Pancreas (tissue), 10 donors: ENCODE measurements around the gene AMDHD2. TPM values are rescaled to one million over a fixed set of nuclear protein-coding genes. Genes with fewer than 3 reads are reported as not detected.

Experiments
- ATAC-seq, 4 donors: fragments of 200-7000 bp; cut with Tn5 transposase; one replicate each; pipeline versions ENCODE4 v1.8.0 to v1.9.1; 2020; ENCODE audit warnings: mild to moderate bottlenecking in 4 of 4, moderate library complexity in 4 of 4
- DNase-seq, 6 donors: peaks; one replicate each; pipeline ENCODE4 v3.0.0-alpha.2; 2020
- FAIRE-seq: peaks from 2 replicates; lab custom pipeline; 2012; peaks lifted over from hg19 to GRCh38; lab: Jason Lieb, UNC
- H3K27ac ChIP-seq, 4 donors: fragments of 200-600 bp; sonication (generic); 1 replicate in 3 of 4; 2 replicates in 1 of 4; pipeline versions ENCODE4 v1.5.0 to v1.8.0; 2020
- H3K27me3 ChIP-seq, 4 donors: fragments of 200-600 bp; one replicate each; pipeline ENCODE4 v1.8.0; 2021
- H3K36me3 ChIP-seq, 3 donors: fragments of 200-600 bp; sonication (generic) in 1 of 3; one replicate each; pipeline versions ENCODE4 v1.5.0 to v1.8.0; 2020 to 2021
- H3K4me1 ChIP-seq, 3 donors: fragments of 200-600 bp; one replicate each; pipeline ENCODE4 v1.8.0; 2021
- H3K4me3 ChIP-seq, 4 donors: fragments of 200-600 bp; sonication (generic) in 2 of 4; one replicate each; pipeline versions ENCODE4 v1.5.0 to v1.8.0; 2020 to 2021
- H3K9me3 ChIP-seq, 4 donors: fragments of 200-600 bp; one replicate each; pipeline ENCODE4 v1.8.0; 2021
- whole genome bisulfite sequencing, 2 donors: extraction: QIAGEN DNeasy Blood & Tissue Kit; methylation state at CpG; one replicate each; pipeline ENCODE4 v1.1.7; 2013; 5-methylcytosine and 5-hydroxymethylcytosine counted together
- intact Hi-C, 3 donors: fragments of 100-400 bp; cut with DNase I; formaldehyde crosslinking; loops; one replicate each; pipeline versions ENCODE4 v1.11.1 to v1.14.2; 2022
- polyA plus RNA-seq, 2 donors: library from polyadenylated mRNA; stranded (reverse); fragments of 200-250 nt; gene quantifications; one replicate each; pipeline ENCODE4 v1.2.3, GENCODE V29; 2013
- total RNA-seq, 6 donors: library from RNA; stranded (reverse); fragmentation: NEBNext Ultra II Directional in 4 of 6; extraction: Animal tissue kit (Norgen Biotek cat#: 25700) in 4 of 6; gene quantifications; one replicate each; pipeline versions ENCODE4 v1.2.1 to v1.2.4, GENCODE V29; 2021 to 2023
- TF ChIP-seq, protein P1 (sequence below), 4 donors: fragments of 200-600 bp; sonication (generic) in 3 of 4; IDR thresholded peaks; one replicate each; pipeline versions ENCODE4 v1.5.0 to v1.8.0; 2021; ENCODE audit warnings: antibody characterized with exemption in 4 of 4
- donor health status: healthy with polysubstance abuse.
- donor health status: DM: no; HTN: no; CAD: no; lungs with moderate emphysema.
- donor health status: DM: no; HTN: no; CAD: no.
- donor health status: control.
- donor health status: control.
- donor health status: Bipolar disorder and iron deficiency.
- donor health status: DM: yes; HTN: yes; CAD: no.
- donor health status: DM: no; HTN: no; CAD: no.
- donor health status: DM: no; HTN: no; CAD: no.
- donor health status: DM: yes; HTN: yes; CAD: no.

Gene AMDHD2
- total and polyA plus RNA-seq, 8 donors = 8.0 to 36.3 (median 12.7) TPM

DNA sequence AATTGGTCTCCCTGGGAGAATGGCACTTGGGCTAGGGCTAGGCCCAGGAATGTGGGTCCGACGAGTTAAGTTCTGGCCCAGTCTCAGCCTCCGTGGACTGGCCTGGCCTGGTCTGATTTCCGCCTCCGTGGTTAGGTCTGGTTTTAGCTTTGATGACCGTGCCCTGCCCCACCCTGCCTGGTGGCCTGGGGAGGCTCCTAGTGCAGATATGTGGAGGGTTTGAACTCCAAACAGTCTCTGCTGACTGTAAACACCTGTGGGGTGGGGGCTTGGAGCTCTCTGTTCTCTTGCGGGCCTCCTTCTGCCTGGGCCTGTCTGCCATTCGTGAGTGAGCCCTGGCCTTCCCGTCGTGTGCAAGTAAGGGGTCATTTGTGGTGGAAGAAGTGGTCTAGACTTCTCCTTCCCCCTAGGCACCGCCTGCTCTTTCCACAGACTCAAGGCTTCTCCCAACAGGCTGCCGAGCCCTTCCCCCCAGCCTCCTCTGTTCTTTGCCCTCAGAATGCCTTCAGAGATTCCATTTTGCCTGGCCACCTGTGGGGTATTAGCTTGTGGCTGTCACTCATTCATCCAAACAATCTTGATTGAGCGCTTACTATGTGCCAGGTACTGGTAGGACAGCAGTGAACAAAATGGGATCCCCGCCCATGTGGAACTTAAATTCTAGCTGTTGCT, 4.9 kb upstream of the AMDHD2 start:
- Histone ChIP-seq H3K4me1 (peaks cover 24 to 40% (median 40%) of the 10 kb centered on the region in 3 donors), H3K27me3 (no peaks in the 10 kb centered on the region), H3K36me3 (no peaks in the 10 kb centered on the region), H3K4me3 (peak overlapping the region; percentile 68 to 97 (median 81)), H3K27ac (peak overlapping the region; percentile 96 to 98 (median 96)), H3K9me3 (no peaks in the 10 kb centered on the region)
- no peak for ATAC-seq
- intact Hi-C loops = no loop called here
- WGBS, 2 donors = 10 to 15% methylated on average over 14 of the region's 14 CpGs
- DNase-seq = peak in 3 of 6 donors; percentile 18 to 63 (median 30)
- FAIRE-seq = no peak
- TF ChIP-seq, protein P1, sequence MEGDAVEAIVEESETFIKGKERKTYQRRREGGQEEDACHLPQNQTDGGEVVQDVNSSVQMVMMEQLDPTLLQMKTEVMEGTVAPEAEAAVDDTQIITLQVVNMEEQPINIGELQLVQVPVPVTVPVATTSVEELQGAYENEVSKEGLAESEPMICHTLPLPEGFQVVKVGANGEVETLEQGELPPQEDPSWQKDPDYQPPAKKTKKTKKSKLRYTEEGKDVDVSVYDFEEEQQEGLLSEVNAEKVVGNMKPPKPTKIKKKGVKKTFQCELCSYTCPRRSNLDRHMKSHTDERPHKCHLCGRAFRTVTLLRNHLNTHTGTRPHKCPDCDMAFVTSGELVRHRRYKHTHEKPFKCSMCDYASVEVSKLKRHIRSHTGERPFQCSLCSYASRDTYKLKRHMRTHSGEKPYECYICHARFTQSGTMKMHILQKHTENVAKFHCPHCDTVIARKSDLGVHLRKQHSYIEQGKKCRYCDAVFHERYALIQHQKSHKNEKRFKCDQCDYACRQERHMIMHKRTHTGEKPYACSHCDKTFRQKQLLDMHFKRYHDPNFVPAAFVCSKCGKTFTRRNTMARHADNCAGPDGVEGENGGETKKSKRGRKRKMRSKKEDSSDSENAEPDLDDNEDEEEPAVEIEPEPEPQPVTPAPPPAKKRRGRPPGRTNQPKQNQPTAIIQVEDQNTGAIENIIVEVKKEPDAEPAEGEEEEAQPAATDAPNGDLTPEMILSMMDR (IDR thresholded peaks at IDR 0.05) = no peak

DNA sequence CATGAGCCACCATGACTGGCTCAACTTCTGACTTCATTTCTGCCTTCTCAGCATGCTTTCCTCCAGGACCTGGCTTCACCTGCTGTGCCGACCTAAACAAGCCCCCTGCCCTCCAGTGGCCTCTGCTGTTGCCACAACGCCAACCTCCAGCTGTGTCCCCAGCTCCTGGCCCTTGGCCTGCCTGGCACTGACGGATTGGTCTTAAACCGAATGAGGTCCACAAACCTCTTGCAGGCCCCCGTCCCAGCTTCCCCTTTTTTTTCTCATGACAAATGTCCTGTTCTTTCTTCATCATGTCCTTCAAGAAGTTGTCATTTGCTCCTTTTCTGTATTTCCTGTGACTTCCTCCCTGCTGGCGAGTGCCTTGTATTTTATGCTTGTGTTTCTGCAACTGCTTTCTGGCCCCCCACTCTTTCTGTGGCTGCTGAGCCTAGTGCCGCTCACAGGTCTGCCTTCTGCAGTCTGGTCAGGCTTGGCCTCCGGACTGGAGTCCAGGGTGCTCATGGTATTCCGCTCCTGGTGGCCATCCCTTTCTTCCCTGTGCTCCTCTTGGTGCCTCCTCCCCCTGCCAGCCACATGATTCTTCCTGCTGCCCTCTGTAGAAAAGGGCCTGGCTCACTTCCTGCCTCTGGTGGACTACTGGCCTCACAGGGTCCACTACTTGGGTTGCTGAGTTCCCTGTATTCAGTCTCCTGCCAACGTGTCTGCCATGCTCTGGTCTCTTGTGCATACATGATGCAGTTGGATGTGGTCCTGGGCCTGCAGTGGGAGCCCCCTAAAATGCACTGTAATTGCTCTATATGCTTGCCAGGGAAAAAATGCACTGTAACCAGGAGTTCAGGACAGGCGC, 3.6 kb upstream of the AMDHD2 start:
- peak overlapping the region in 2 of 4 donors; percentile 8 to 91 for H3K4me3 ChIP-seq
- peak overlapping the region in 2 of 4 donors; percentile 96 for H3K27ac ChIP-seq
- H3K27me3 ChIP-seq = no peaks in the 10 kb centered on the region
- ATAC-seq = no peak
- intact Hi-C loops = no loop called here
- H3K36me3 ChIP-seq = no peaks in the 10 kb centered on the region
- TF ChIP-seq, protein P1 (IDR thresholded peaks at IDR 0.05) = no peak
- WGBS, 2 donors = 39 to 49% methylated on average over 11 of the region's 11 CpGs
- no peak for FAIRE-seq
- no peaks in the 10 kb centered on the region for H3K9me3 ChIP-seq
- peak in 3 of 6 donors; percentile 12 to 40 (median 37) for DNase-seq
- H3K4me1 ChIP-seq = peaks cover 24 to 44% (median 40%) of the 10 kb centered on the region in 3 donors

GRCh38 chr16:2517954-2518605, 2.1 kb upstream of the AMDHD2 start:
- no peak for ATAC-seq
- H3K4me1 ChIP-seq = peaks cover 15 to 38% (median 34%) of the 10 kb centered on the region in 3 donors

GRCh38 chr16:2518823-2519710, 1.1 kb upstream of the AMDHD2 start:
- FAIRE-seq = no peak

More at GRCh38 chr16:2517954-2518605, 2.1 kb upstream of the AMDHD2 start:
- H3K36me3 ChIP-seq = no peaks in the 10 kb centered on the region
- DNase-seq = peak in 2 of 6 donors; percentile 36 to 58
- WGBS, 2 donors = 62 to 66% methylated on average over 12 of the region's 12 CpGs
- H3K27ac ChIP-seq = no peak overlapping the region
- TF ChIP-seq, protein P1 (IDR thresholded peaks at IDR 0.05) = no peak
- intact Hi-C loops = no loop called here
- no peaks in the 10 kb centered on the region for H3K27me3 ChIP-seq
- no peak for FAIRE-seq
- no peak overlapping the region for H3K4me3 ChIP-seq
- H3K9me3 ChIP-seq = no peaks in the 10 kb centered on the region

More at GRCh38 chr16:2518823-2519710, 1.1 kb upstream of the AMDHD2 start:
- Histone ChIP-seq H3K36me3 (no peaks in the 10 kb centered on the region), H3K4me1 (peaks cover 13 to 35% (median 31%) of the 10 kb centered on the region in 3 donors), H3K9me3 (no peaks in the 10 kb centered on the region), H3K27ac (peak overlapping the region in 2 of 4 donors; percentile 61 to 67), H3K4me3 (no peak overlapping the region), H3K27me3 (no peaks in the 10 kb centered on the region)
- TF ChIP-seq, protein P1 (IDR thresholded peaks at IDR 0.05) = no peak
- intact Hi-C loops = no loop called here
- DNase-seq (peak in 4 of 6 donors; percentile 43 to 87 (median 66)), ATAC-seq (no peak)
- 81 to 83% methylated on average over 37 to 39 of the region's 39 CpGs for WGBS, 2 donors
